GM21529 (cell line): ENCODE data around the gene SFR1.
"Not testable (repeated sequence)": the region's sequence is repeated elsewhere in the genome, so short reads cannot be mapped to it uniquely, and the experiment has no call there.

Source experiments
- ATAC-seq: cut with Tn5 transposase; IDR thresholded peaks from one replicate; pipeline ENCODE4 v1.9.1; 2021; ENCODE audit not compliant: unreplicated experiment

The SFR1 gene

DNA sequence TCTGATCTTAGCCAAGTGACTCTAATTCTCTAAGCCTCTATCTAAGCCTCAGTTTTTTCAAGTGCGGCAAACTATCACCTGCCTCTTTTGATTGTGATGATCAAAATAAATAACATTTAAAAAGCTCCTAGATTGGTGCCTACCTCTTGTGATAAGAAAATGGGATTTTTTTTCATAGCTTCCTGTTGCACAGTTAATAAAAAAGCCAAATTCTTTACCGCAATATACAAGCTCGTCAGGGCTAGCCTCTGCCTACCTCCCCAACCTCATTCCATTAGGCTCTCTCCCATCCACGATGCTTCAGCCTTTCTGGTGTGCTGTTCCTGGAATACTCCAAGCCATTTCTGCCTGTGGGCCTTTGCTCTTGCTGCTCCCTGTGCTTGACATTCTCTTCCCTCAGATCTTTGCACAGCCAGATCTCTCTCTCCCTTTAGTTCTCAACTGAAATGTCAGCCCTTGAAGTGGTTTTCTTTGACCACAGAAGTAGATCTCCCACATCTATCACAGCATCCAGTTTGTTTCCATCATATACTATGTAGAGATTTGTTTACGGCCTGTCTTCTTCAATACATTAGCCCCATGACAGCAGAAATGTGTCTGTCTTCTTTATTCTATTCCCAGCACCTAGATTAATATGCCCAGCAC lies 48.8 kb downstream of the SFR1 start:
- ATAC-seq, result no peak

DNA sequence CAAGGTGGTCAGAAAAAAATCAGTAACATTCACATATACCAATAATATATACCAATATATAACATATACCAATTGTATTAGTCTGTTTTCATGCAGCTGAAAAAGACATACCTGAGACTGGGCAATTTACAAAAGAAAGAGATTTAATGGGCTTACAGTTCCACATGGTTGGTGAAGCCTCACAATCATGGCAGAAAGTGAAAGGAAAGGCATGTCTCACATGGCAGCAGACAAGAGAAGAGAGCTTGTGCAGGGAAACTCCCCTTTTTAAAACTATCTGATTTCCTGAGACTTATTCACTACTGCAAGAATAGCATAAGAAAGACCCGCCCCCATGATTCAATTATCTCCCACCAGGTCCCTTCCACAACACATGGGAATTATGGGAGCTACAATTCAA lies 52.2 kb downstream of the SFR1 start:
- ATAC-seq, result not testable (repeated sequence)
